B cell (primary cell): ENCODE data around the gene RAMAC. TPM values are rescaled to one million over a fixed set of nuclear protein-coding genes. Genes with fewer than 3 reads are reported as not detected.

Experiments used
- ATAC-seq: fragments of 200-7000 bp; cut with Tn5 transposase; one replicate; pipeline ENCODE4 v1.10.0; 2021; ENCODE audit warnings: low read depth, mild to moderate bottlenecking, moderate number of reproducible peaks, moderate library complexity
- CTCF ChIA-PET: fragments of 350-600 bp; sonication (Branson Sonifier 250); formaldehyde crosslinking; loops from one replicate; lab custom pipeline; 2021; ENCODE audit warnings: antibody characterized with exemption, inconsistent platforms; lab: Charles Lee
- POLR2A ChIA-PET: fragments of 350-600 bp; sonication (Branson Sonifier 250); formaldehyde crosslinking; loops from one replicate; lab custom pipeline; 2021; ENCODE audit warnings: antibody characterized with exemption; lab: Charles Lee
- DNase-seq: peaks from one replicate; pipeline ENCODE4 v3.0.0; 2013
- H2AFZ ChIP-seq: 2 replicates; pipeline ENCODE4 v1.6.1; 2012; ENCODE audit warnings: mild to moderate bottlenecking, low read depth, low read length; ENCODE audit not compliant: insufficient read depth, poor library complexity, severe bottlenecking
- H3K27ac ChIP-seq, 2 donors: 1 replicate in 1 of 2; 2 replicates in 1 of 2; pipeline ENCODE4 v1.5.1; 2012 to 2013; ENCODE audit warnings: low read length in 2 of 2, mild to moderate bottlenecking in 2 of 2, moderate library complexity in 1 of 2
- H3K27me3 ChIP-seq, 4 experiments: fragments of 200-600 bp in 1 of 4; sonication (generic) in 1 of 4; replicated peaks in 1 of 4; 1 replicate in 2 of 4; 2 replicates in 2 of 4; pipeline versions ENCODE4 v1.6.1 to v1.7.0; 2013 to 2016; ENCODE audit warnings: low read length in 3 of 4, mild to moderate bottlenecking in 2 of 4, mixed read lengths in 1 of 4, moderate library complexity in 1 of 4; ENCODE audit not compliant: insufficient read depth in 4 of 4, control insufficient read depth in 3 of 4; ENCODE audit errors: control extremely low read depth in 1 of 4
- H3K36me3 ChIP-seq, 2 experiments: replicated peaks in 1 of 2; 1 replicate in 1 of 2; 2 replicates in 1 of 2; pipeline versions ENCODE4 v1.6.1 to v1.7.1; 2013; ENCODE audit warnings: low read length in 1 of 2; ENCODE audit not compliant: insufficient read depth in 2 of 2, control insufficient read depth in 1 of 2; ENCODE audit errors: control extremely low read depth in 1 of 2, extremely low read depth in 1 of 2
- H3K4me1 ChIP-seq, 2 donors: fragments of 200-600 bp in 1 of 2; sonication (generic) in 1 of 2; 1 replicate in 1 of 2; 2 replicates in 1 of 2; pipeline versions ENCODE4 v1.5.1 to v1.6.1; 2013 to 2017; ENCODE audit warnings: low read length in 2 of 2; ENCODE audit not compliant: control insufficient read depth in 2 of 2, insufficient read depth in 2 of 2
- H3K4me2 ChIP-seq: replicated peaks from 2 replicates; pipeline ENCODE3; 2012; ENCODE audit warnings: mild to moderate bottlenecking, low read depth, low read length; ENCODE audit not compliant: poor library complexity, severe bottlenecking
- H3K4me3 ChIP-seq, 5 experiments: fragments of 200-600 bp in 1 of 5; sonication (generic) in 1 of 5; 1 replicate in 3 of 5; 2 replicates in 2 of 5; pipeline versions ENCODE4 v1.5.1 to v1.7.0; 2011 to 2016; ENCODE audit warnings: low read length in 4 of 5, mild to moderate bottlenecking in 4 of 5, low read depth in 2 of 5, control low read depth in 1 of 5, moderate library complexity in 1 of 5; ENCODE audit not compliant: insufficient read depth in 1 of 5; ENCODE audit errors: control extremely low read depth in 1 of 5, extremely low read depth in 1 of 5
- H3K79me2 ChIP-seq: fragments of 200-600 bp; sonication (generic); one replicate; pipeline ENCODE4 v1.6.0; 2016; ENCODE audit warnings: low read length; ENCODE audit not compliant: control insufficient read depth, insufficient read depth
- H3K9ac ChIP-seq: fragments of 200-600 bp; sonication (generic); 2 replicates; pipeline ENCODE4 v1.6.1; 2017; ENCODE audit warnings: mild to moderate bottlenecking, low read length, moderate library complexity
- H3K9me3 ChIP-seq, 3 donors: one replicate each; pipeline versions ENCODE4 v1.6.1 to v1.7.1; 2013; ENCODE audit warnings: low read length in 2 of 3; ENCODE audit not compliant: control insufficient read depth in 2 of 3, insufficient read depth in 1 of 3; ENCODE audit errors: control extremely low read depth in 1 of 3
- H4K20me1 ChIP-seq: 2 replicates; pipeline ENCODE4 v1.6.0; 2012; ENCODE audit warnings: mild to moderate bottlenecking, low read length; ENCODE audit not compliant: insufficient read depth, control insufficient read depth, poor library complexity, severe bottlenecking
- H3K27ac Mint-ChIP-seq: one replicate; pipeline ENCODE4 v1.8.0; 2021; ENCODE audit warnings: mixed read lengths
- H3K27me3 Mint-ChIP-seq: one replicate; pipeline ENCODE4 v1.8.0; 2021; ENCODE audit warnings: mixed read lengths
- H3K4me1 Mint-ChIP-seq: one replicate; pipeline ENCODE4 v1.8.0; 2021; ENCODE audit warnings: mixed read lengths
- H3K4me3 Mint-ChIP-seq: one replicate; pipeline ENCODE4 v1.8.0; 2021; ENCODE audit warnings: mixed read lengths
- H3K9me3 Mint-ChIP-seq: one replicate; pipeline ENCODE4 v1.8.0; 2022; ENCODE audit warnings: mixed read lengths; ENCODE audit not compliant: insufficient read depth
- CTCF ChIP-seq: fragments of 200-600 bp; IDR thresholded peaks from one replicate; pipeline ENCODE4 v1.8.0; 2022; ENCODE audit warnings: antibody characterized with exemption, mild to moderate bottlenecking
- EZH2 ChIP-seq: IDR thresholded peaks from 2 replicates; pipeline ENCODE4 v1.6.1; 2012; ENCODE audit warnings: borderline replicate concordance, low read depth, mild to moderate bottlenecking, moderate library complexity, low read length; ENCODE audit not compliant: insufficient read depth, poor library complexity, severe bottlenecking
- WGBS: methylation state at CpG from one replicate; pipeline ENCODE4 v1.1.5; 2013; ENCODE audit warnings: missing lambda C conversion rate; ENCODE audit not compliant: insufficient coverage; 5-methylcytosine and 5-hydroxymethylcytosine counted together
- intact Hi-C: fragments of 100-400 bp; cut with micrococcal nuclease; formaldehyde crosslinking; loops from one replicate; pipeline ENCODE4 v1.10.0; 2022
- polyA plus RNA-seq: library from polyadenylated mRNA; depleted of rRNA; stranded (reverse); fragments of >200 nt; gene quantifications from 2 replicates; pipeline ENCODE4 v1.2.3, GENCODE V29; 2012
- total RNA-seq, 2 donors: library from RNA; stranded (reverse); fragments of 120-200 nt in 1 of 2; gene quantifications; 1 replicate in 1 of 2; 2 replicates in 1 of 2; pipeline versions ENCODE4 v1.2.3 to v1.2.4, GENCODE V29; 2013 to 2022

The RAMAC gene
- total and polyA plus RNA-seq, 2 donors (not counting 1 experiment from before 2014, with no cell fraction given), result 7.7 to 20.2 TPM

DNA sequence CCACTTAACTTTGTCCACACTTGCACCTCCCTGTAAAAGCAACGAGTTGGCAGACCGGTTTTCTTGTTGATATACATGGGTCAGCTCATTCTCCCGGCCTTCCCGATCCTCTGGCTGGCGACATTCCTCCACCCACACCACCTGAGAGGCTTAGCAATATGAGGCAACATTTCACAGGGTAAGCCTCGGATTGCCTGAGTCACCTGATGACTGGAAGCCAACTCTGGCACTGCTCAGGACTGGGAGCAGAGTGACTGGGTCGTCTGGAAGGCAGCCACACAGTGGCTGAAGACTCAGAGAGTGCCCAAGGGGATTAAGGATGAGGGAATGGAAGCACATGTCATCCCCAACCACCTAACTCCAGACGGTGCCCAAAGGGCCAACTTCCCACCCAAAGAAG is 43.3 kb upstream of the RAMAC start:
- Histone ChIP-seq H3K4me1 (peaks cover 8 to 9% of the 10 kb centered on the region in 2 donors), H3K27me3 (no peaks in the 10 kb centered on the region), H3K36me3 (no peaks in the 10 kb centered on the region), H3K79me2 (no peaks in the 10 kb centered on the region), H3K27ac (no peak overlapping the region), H3K4me2 (no peak overlapping the region), H3K4me3 (no peak overlapping the region), H3K9ac (no peak overlapping the region), H3K9me3 (no peaks in the 10 kb centered on the region), H4K20me1 (no peaks in the 10 kb centered on the region), H2AFZ (no peak overlapping the region)
- ATAC-seq (no peak), DNase-seq (no peak)
- CTCF ChIA-PET, result no interaction called here
- Mint-ChIP-seq H3K27ac (no peak overlapping the region), H3K9me3 (no peaks in the 10 kb centered on the region), H3K4me3 (no peak overlapping the region), H3K27me3 (peaks cover 21% of the 10 kb centered on the region), H3K4me1 (peaks cover 12% of the 10 kb centered on the region)
- POLR2A ChIA-PET, result interaction anchor here (0.5 kb wide), 1 partner anchor 144 kb away, joined by 6 read pairs; no protein-coding TSS in a partner anchor
- TF ChIP-seq CTCF (no peak), EZH2 (no peak)
- WGBS, result 94% methylated on average over 6 of the region's 8 CpGs
- intact Hi-C loops, result no loop called here

- 96% methylated on average over 3 of the region's 3 CpGs for WGBS
- H3K4me3 Mint-ChIP-seq, result no peak overlapping the region
- DNase-seq (no peak), ATAC-seq (no peak)
- peaks cover 12% of the 10 kb centered on the region for H3K4me1 Mint-ChIP-seq
- Histone ChIP-seq H3K79me2 (no peaks in the 10 kb centered on the region), H3K27ac (no peak overlapping the region), H2AFZ (no peak overlapping the region), H3K9ac (no peak overlapping the region), H3K4me2 (no peak overlapping the region), H3K4me3 (no peak overlapping the region), H3K4me1 (peaks cover 8 to 9% of the 10 kb centered on the region in 2 donors), H4K20me1 (no peaks in the 10 kb centered on the region), H3K36me3 (no peaks in the 10 kb centered on the region), H3K9me3 (no peaks in the 10 kb centered on the region), H3K27me3 (no peaks in the 10 kb centered on the region)
- no peaks in the 10 kb centered on the region for H3K9me3 Mint-ChIP-seq
- no peak for TF ChIP-seq EZH2
- TF ChIP-seq CTCF, result no peak
- POLR2A ChIA-PET, result interaction anchor here (0.5 kb wide), 1 partner anchor 145 kb away, joined by 6 read pairs; no protein-coding TSS in a partner anchor
- peaks cover 22% of the 10 kb centered on the region for H3K27me3 Mint-ChIP-seq
- CTCF ChIA-PET, result no interaction called here
- H3K27ac Mint-ChIP-seq, result no peak overlapping the region
- intact Hi-C loops, result no loop called here
Observed at GRCh38 chr15:82943176-82943575, 42.8 kb upstream of the RAMAC start.
